H1 (cell line): Measurements from ENCODE around the gene ASIC1. TPM values are rescaled to one million over a fixed set of nuclear protein-coding genes. Genes with fewer than 3 reads are reported as not detected.
A peak's percentile ranks its signal among the peaks of the same experiment; 100 is the strongest.

ENCODE experiments used
- CTCF ChIA-PET: fragments of 300-600 bp; sonication (Branson Sonifier 250); formaldehyde crosslinking; loops from one replicate; lab custom pipeline; 2021; ENCODE audit not compliant: partially characterized antibody; lab: Charles Lee
- POLR2A ChIA-PET: fragments of 300-600 bp; sonication (Branson Sonifier 250); formaldehyde crosslinking; loops from one replicate; lab custom pipeline; 2021; ENCODE audit warnings: inconsistent platforms; ENCODE audit not compliant: partially characterized antibody; lab: Charles Lee
- DNase-seq, 2 experiments: peaks; one replicate each; pipeline versions ENCODE4 v3.0.0 to v3.0.0-alpha.2; 2010 to 2022; ENCODE audit warnings: low spot score in 2 of 2, low read depth in 1 of 2, mixed read lengths in 1 of 2
- FAIRE-seq: peaks from 2 replicates; lab custom pipeline; 2011; peaks lifted over from hg19 to GRCh38; lab: Jason Lieb, UNC
- H2AFZ ChIP-seq: 2 replicates; pipeline ENCODE4 v1.8.1; 2012; ENCODE audit warnings: low read length, inconsistent platforms
- H2AK5ac ChIP-seq: 2 replicates; pipeline ENCODE4 v1.6.1; 2013; ENCODE audit warnings: low read depth, low read length
- H2BK120ac ChIP-seq: replicated peaks from 2 replicates; pipeline ENCODE3; 2013; ENCODE audit warnings: low read depth, low read length, inconsistent platforms
- H2BK12ac ChIP-seq: 2 replicates; pipeline ENCODE4 v1.6.1; 2013; ENCODE audit warnings: low read depth, low read length
- H2BK15ac ChIP-seq: 2 replicates; pipeline ENCODE4 v1.6.1; 2013; ENCODE audit warnings: low read length
- H2BK20ac ChIP-seq: 2 replicates; pipeline ENCODE4 v1.6.1; 2013; ENCODE audit warnings: low read length
- H2BK5ac ChIP-seq: 2 replicates; pipeline ENCODE4 v1.6.1; 2013; ENCODE audit warnings: low read depth, low read length
- H3K14ac ChIP-seq: 2 replicates; pipeline ENCODE4 v1.6.1; 2013; ENCODE audit warnings: inconsistent platforms; ENCODE audit not compliant: insufficient read length
- H3K18ac ChIP-seq: 2 replicates; pipeline ENCODE4 v1.6.1; 2013; ENCODE audit warnings: low read length; ENCODE audit errors: extremely low read depth
- H3K23ac ChIP-seq: 2 replicates; pipeline ENCODE4 v1.6.1; 2013; ENCODE audit warnings: inconsistent platforms; ENCODE audit not compliant: insufficient read length
- H3K23me2 ChIP-seq: 2 replicates; pipeline ENCODE4 v1.6.1; 2013; ENCODE audit warnings: low read depth, low read length
- H3K27ac ChIP-seq: 2 replicates; pipeline ENCODE4 v1.6.1; 2011; ENCODE audit warnings: low read depth, low read length, inconsistent platforms
- H3K27me3 ChIP-seq, 4 experiments: replicated peaks in 1 of 4; 1 replicate in 1 of 4; 2 replicates in 3 of 4; pipeline versions ENCODE4 v1.6.1 to v1.8.1; 2011 to 2013; ENCODE audit warnings: low read length in 3 of 4, mild to moderate bottlenecking in 3 of 4, inconsistent platforms in 2 of 4, mixed read lengths in 2 of 4, moderate library complexity in 1 of 4; ENCODE audit not compliant: control insufficient read depth in 3 of 4, insufficient read depth in 3 of 4; ENCODE audit errors: extremely low read depth in 1 of 4
- H3K36me3 ChIP-seq, 4 experiments: 2 replicates each; pipeline versions ENCODE4 v1.6.1 to v1.8.1; 2011 to 2013; ENCODE audit warnings: mild to moderate bottlenecking in 4 of 4, low read length in 3 of 4, moderate library complexity in 2 of 4, control low read depth in 1 of 4, inconsistent platforms in 1 of 4; ENCODE audit not compliant: insufficient read depth in 4 of 4, control insufficient read depth in 2 of 4
- H3K4ac ChIP-seq: replicated peaks from 2 replicates; pipeline ENCODE3; 2013; ENCODE audit warnings: low read length, low read depth, mixed read lengths, inconsistent platforms; ENCODE audit not compliant: insufficient read length
- H3K4me1 ChIP-seq, 4 experiments: replicated peaks in 1 of 4; 1 replicate in 1 of 4; 2 replicates in 3 of 4; pipeline versions ENCODE4 v1.6.1 to v1.8.1; 2011 to 2013; ENCODE audit warnings: low read length in 3 of 4, inconsistent platforms in 2 of 4, mixed read lengths in 1 of 4; ENCODE audit not compliant: insufficient read depth in 4 of 4, control insufficient read depth in 3 of 4
- H3K4me2 ChIP-seq, 2 experiments: 2 replicates each; pipeline versions ENCODE4 v1.6.1 to v1.8.1; 2011 to 2013; ENCODE audit warnings: low read depth in 2 of 2, low read length in 2 of 2, control low read depth in 1 of 2, inconsistent platforms in 1 of 2, mild to moderate bottlenecking in 1 of 2; ENCODE audit not compliant: insufficient read depth in 1 of 2
- H3K4me3 ChIP-seq, 4 experiments: fragments of 200-600, 300-600 bp in 1 of 4; sonication (generic), shearing (Covaris generic), sonication (Bioruptor Twin) in 1 of 4; 2 replicates each; pipeline versions ENCODE4 v1.5.1 to v1.8.1; 2011 to 2016; ENCODE audit warnings: low read length in 4 of 4, low read depth in 3 of 4, control low read depth in 2 of 4, inconsistent platforms in 2 of 4, mild to moderate bottlenecking in 2 of 4, mixed read lengths in 1 of 4, moderate library complexity in 1 of 4; ENCODE audit not compliant: insufficient read depth in 2 of 4; ENCODE audit errors: extremely low read depth in 1 of 4
- H3K56ac ChIP-seq: replicated peaks from 2 replicates; pipeline ENCODE3; 2013; ENCODE audit warnings: low read depth, mild to moderate bottlenecking, mixed read lengths, low read length, inconsistent platforms; ENCODE audit not compliant: insufficient read length
- H3K79me1 ChIP-seq: 2 replicates; pipeline ENCODE4 v1.6.1; 2013; ENCODE audit warnings: low read depth, low read length, control low read depth
- H3K79me2 ChIP-seq, 2 experiments: 2 replicates each; pipeline versions ENCODE4 v1.6.1 to v1.8.1; 2012 to 2013; ENCODE audit warnings: low read length in 2 of 2, mild to moderate bottlenecking in 2 of 2, inconsistent platforms in 1 of 2; ENCODE audit not compliant: insufficient read depth in 2 of 2, control insufficient read depth in 1 of 2
- H3K9ac ChIP-seq, 4 experiments: replicated peaks in 1 of 4; 1 replicate in 1 of 4; 2 replicates in 3 of 4; pipeline versions ENCODE4 v1.6.1 to v1.8.1; 2011 to 2013; ENCODE audit warnings: low read depth in 3 of 4, low read length in 3 of 4, control low read depth in 2 of 4, mild to moderate bottlenecking in 2 of 4, moderate library complexity in 2 of 4, inconsistent platforms in 1 of 4; ENCODE audit errors: extremely low read depth in 1 of 4
- H3K9me3 ChIP-seq, 2 experiments: 2 replicates each; pipeline versions ENCODE4 v1.6.1 to v1.8.1; 2012 to 2013; ENCODE audit warnings: mild to moderate bottlenecking in 2 of 2, moderate library complexity in 2 of 2, control low read depth in 1 of 2, inconsistent platforms in 1 of 2, low read depth in 1 of 2, low read length in 1 of 2, mixed read lengths in 1 of 2; ENCODE audit not compliant: insufficient read depth in 2 of 2
- H4K20me1 ChIP-seq, 2 experiments: replicated peaks in 1 of 2; 2 replicates each; pipeline versions ENCODE3 to v1.8.1; 2011 to 2013; ENCODE audit warnings: inconsistent platforms in 2 of 2, low read length in 2 of 2, mild to moderate bottlenecking in 1 of 2; ENCODE audit not compliant: insufficient read depth in 2 of 2, control insufficient read depth in 1 of 2
- H4K5ac ChIP-seq: 2 replicates; pipeline ENCODE4 v1.6.1; 2013; ENCODE audit warnings: low read length, low read depth, mixed read lengths, inconsistent platforms; ENCODE audit not compliant: insufficient read length
- H4K8ac ChIP-seq: 2 replicates; pipeline ENCODE4 v1.8.0; 2013; ENCODE audit warnings: mild to moderate bottlenecking, moderate library complexity, low read length, inconsistent platforms; ENCODE audit not compliant: insufficient read depth; ENCODE audit errors: extremely low read depth
- H4K91ac ChIP-seq: replicated peaks from 2 replicates; pipeline ENCODE3; 2013; ENCODE audit warnings: low read length, mixed read lengths, inconsistent platforms; ENCODE audit not compliant: insufficient read length
- FOSL1 ChIP-seq: IDR thresholded peaks from 2 replicates; pipeline ENCODE4 v1.6.1; 2011; ENCODE audit warnings: mild to moderate bottlenecking, low read depth, low read length, moderate library complexity; ENCODE audit not compliant: insufficient read depth
- KDM5A ChIP-seq: fragments of 200-600 bp; IDR thresholded peaks from 2 replicates; pipeline ENCODE4 v1.7.1; 2012; ENCODE audit warnings: mild to moderate bottlenecking, low read length, inconsistent platforms, mixed read lengths
- POLR2A ChIP-seq, 2 experiments: IDR thresholded peaks; 1 replicate in 1 of 2; 2 replicates in 1 of 2; pipeline ENCODE4 v1.6.1; 2011; ENCODE audit warnings: low read depth in 2 of 2, low read length in 2 of 2, mild to moderate bottlenecking in 2 of 2; ENCODE audit errors: control extremely low read depth in 1 of 2
- RAD21 ChIP-seq, 2 experiments: IDR thresholded peaks in 1 of 2; conservative IDR thresholded peaks in 1 of 2; 2 replicates each; pipeline ENCODE4 v1.6.1; 2011; ENCODE audit warnings: low read depth in 2 of 2, low read length in 2 of 2, improper control_type of control experiment in 1 of 2, inconsistent platforms in 1 of 2, mild to moderate bottlenecking in 1 of 2, moderate library complexity in 1 of 2
- SP1 ChIP-seq: IDR thresholded peaks from 2 replicates; pipeline ENCODE4 v1.6.1; 2011; ENCODE audit warnings: low read depth, low read length
- TBP ChIP-seq: IDR thresholded peaks from 2 replicates; pipeline ENCODE4 v1.6.1; 2011; ENCODE audit warnings: low read depth, low read length, improper control_type of control experiment
- WGBS, 2 experiments: shearing (Covaris generic) in 1 of 2; methylation state at CpG; one replicate each; pipeline versions ENCODE4 v1.1.6 to v1.1.7; 2013 to 2015; ENCODE audit warnings: low lambda C conversion rate in 2 of 2, mixed read lengths in 2 of 2, inconsistent platforms in 1 of 2, low coverage in 1 of 2, missing lambda C conversion rate in 1 of 2; ENCODE audit not compliant: insufficient replicate concordance in 2 of 2, insufficient coverage in 1 of 2, insufficient read length in 1 of 2; ENCODE audit errors: extremely low coverage in 1 of 2, missing lambda C conversion rate in 1 of 2; 5-methylcytosine and 5-hydroxymethylcytosine counted together
- polyA plus RNA-seq, 7 experiments: library from polyadenylated mRNA; depleted of rRNA in 3 of 7; stranded (reverse) in 5 of 7; unstranded in 2 of 7; fragments of >200 nt in 5 of 7; fragments of 200-250 nt in 2 of 7; gene quantifications; 1 replicate in 5 of 7; 2 replicates in 1 of 7; 4 replicates in 1 of 7; pipeline versions ENCODE4 v1.2.1 to v1.2.3, GENCODE V29; 2011 to 2013; ENCODE audit warnings: missing spikeins in 2 of 7, mixed read lengths in 2 of 7
- total RNA-seq: library from RNA; stranded (reverse); fragmentation: NEBNext Ultra II Directional; extraction: Animal tissue kit (Norgen Biotek cat#: 25700); gene quantifications from 2 replicates; pipeline ENCODE4 v1.2.1, GENCODE V29; 2021
- TF ChIP-seq, protein P1 (sequence below), 3 experiments: IDR thresholded peaks; 1 replicate in 2 of 3; 2 replicates in 1 of 3; pipeline versions ENCODE4 v1.5.1 to v1.6.1; 2011; ENCODE audit warnings: low read length in 3 of 3, mild to moderate bottlenecking in 3 of 3, inconsistent platforms in 2 of 3, low read depth in 1 of 3, moderate library complexity in 1 of 3; ENCODE audit not compliant: insufficient read depth in 1 of 3; ENCODE audit errors: control extremely low read depth in 1 of 3

Gene ASIC1
- total and polyA plus RNA-seq, 2 of the 8 experiments (the other 6 are each of a cell fraction or from before 2014, with no cell fraction given) = 2.4 to 4.4 TPM

DNA sequence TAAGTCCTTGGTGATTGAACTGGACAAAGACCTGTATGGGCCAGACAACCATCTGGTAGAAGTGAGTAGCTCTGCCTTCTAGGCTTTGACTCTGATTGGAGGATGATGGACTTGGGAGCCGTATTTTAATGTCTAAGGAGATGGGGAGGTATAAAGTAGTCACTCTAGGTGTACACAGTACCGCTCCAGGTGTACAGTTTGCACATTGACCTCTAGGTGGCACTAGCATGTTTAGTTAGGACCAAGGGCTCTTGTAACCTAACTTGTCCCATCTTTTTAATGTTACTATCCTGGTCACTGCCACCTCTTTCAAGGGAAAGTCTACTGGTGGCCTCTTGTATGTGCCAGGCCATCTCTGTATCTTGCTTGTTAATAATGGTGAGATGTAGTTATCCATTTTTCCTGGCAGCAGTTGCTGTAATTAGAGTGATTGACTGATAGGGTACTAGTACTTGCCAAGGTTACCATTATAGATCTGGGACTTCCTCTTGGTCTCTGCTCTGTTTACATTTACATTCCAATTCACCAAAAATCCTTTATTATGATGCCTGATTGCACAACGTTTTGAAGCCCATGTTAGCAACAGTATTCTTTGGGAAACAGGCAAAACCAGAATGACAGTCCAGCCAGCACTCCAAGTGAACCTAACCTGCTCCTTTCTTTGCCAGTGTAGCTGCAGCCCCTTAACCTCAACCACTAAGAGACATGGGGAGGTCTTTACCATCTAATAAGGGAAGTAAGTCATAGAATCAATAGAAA, 31.4 kb downstream of the ASIC1 start:
- H4K8ac ChIP-seq = no peak overlapping the region
- no peak overlapping the region for H2BK20ac ChIP-seq
- H3K79me2 ChIP-seq = peaks cover 0 to 22% of the 10 kb centered on the region in 2 experiments; a peak in 3 of 4 replicates
- no peak overlapping the region for H3K14ac ChIP-seq
- POLR2A ChIA-PET = interaction anchor here (0.6 to 25.0 kb wide), 3 partner anchors 14 to 91 kb away, joined by 3 to 457 read pairs (median 3); partner anchors contain the start of genes COX14 and GPD1
- H2BK5ac ChIP-seq = no peak overlapping the region
- peaks cover 0 to 5% (median 1%) of the 10 kb centered on the region in 4 experiments; a peak in 2 of 7 replicates for H3K4me1 ChIP-seq
- H3K4me2 ChIP-seq = no peak overlapping the region
- H2AK5ac ChIP-seq = no peak overlapping the region
- CTCF ChIA-PET = interaction anchor here (0.5 to 27.3 kb wide), 25 partner anchors 10 to 730 kb away, joined by 3 to 625 read pairs (median 4); partner anchors contain the start of genes CERS5, COX14 and GPD1
- H3K18ac ChIP-seq = no peak overlapping the region
- H3K27me3 ChIP-seq = no peaks in the 10 kb centered on the region
- H3K9ac ChIP-seq = no peak overlapping the region
- H2BK120ac ChIP-seq = no peak overlapping the region
- H2AFZ ChIP-seq = no peak overlapping the region
- DNase-seq (no peak), FAIRE-seq (peak; percentile 60)
- no peak overlapping the region for H3K56ac ChIP-seq
- no peak overlapping the region for H3K4ac ChIP-seq
- peaks cover 9% of the 10 kb centered on the region for H3K23me2 ChIP-seq
- no peak overlapping the region for H3K4me3 ChIP-seq
- H2BK12ac ChIP-seq = no peak overlapping the region
- no peak overlapping the region for H4K91ac ChIP-seq
- no peak overlapping the region for H4K5ac ChIP-seq
- H3K27ac ChIP-seq = no peak overlapping the region
- no peak overlapping the region for H2BK15ac ChIP-seq
- H3K9me3 ChIP-seq = no peaks in the 10 kb centered on the region
- no peak overlapping the region for H3K23ac ChIP-seq
- peaks cover 7 to 16% of the 10 kb centered on the region in 2 experiments for H4K20me1 ChIP-seq
- H3K79me1 ChIP-seq = no peaks in the 10 kb centered on the region; the same call in 1 of the 2 replicates
- peaks cover 44 to 69% (median 64%) of the 10 kb centered on the region in 4 experiments for H3K36me3 ChIP-seq
- WGBS, 2 experiments = 68% methylated on average over 3 of the region's 3 CpGs; no CpG with 5 or more reads in 1 of the 2 experiments
- TF ChIP-seq FOSL1 (no peak), RAD21 (IDR thresholded peaks at IDR 0.05 in 1 of 2, conservative IDR thresholded peaks at IDR 0.05 in 1 of 2; ENCODE audit: low read depth in 2 of 2, low read length in 2 of 2) (peak; percentile 54 to 55), SP1 (no peak), TBP (no peak), POLR2A (IDR thresholded peaks at IDR 0.05; ENCODE audit: control extremely low read depth in 1 of 2, low read depth in 2 of 2, low read length in 2 of 2) (0 out of 3 replicates have a peak, but pooled peaks of 1 of the 2 experiments have one; percentile 16), KDM5A (no peak)
- TF ChIP-seq, protein P1, sequence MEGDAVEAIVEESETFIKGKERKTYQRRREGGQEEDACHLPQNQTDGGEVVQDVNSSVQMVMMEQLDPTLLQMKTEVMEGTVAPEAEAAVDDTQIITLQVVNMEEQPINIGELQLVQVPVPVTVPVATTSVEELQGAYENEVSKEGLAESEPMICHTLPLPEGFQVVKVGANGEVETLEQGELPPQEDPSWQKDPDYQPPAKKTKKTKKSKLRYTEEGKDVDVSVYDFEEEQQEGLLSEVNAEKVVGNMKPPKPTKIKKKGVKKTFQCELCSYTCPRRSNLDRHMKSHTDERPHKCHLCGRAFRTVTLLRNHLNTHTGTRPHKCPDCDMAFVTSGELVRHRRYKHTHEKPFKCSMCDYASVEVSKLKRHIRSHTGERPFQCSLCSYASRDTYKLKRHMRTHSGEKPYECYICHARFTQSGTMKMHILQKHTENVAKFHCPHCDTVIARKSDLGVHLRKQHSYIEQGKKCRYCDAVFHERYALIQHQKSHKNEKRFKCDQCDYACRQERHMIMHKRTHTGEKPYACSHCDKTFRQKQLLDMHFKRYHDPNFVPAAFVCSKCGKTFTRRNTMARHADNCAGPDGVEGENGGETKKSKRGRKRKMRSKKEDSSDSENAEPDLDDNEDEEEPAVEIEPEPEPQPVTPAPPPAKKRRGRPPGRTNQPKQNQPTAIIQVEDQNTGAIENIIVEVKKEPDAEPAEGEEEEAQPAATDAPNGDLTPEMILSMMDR (IDR thresholded peaks at IDR 0.05; ENCODE audit: control extremely low read depth in 1 of 3, insufficient read depth in 1 of 3, low read depth in 1 of 3, low read length in 3 of 3) = peak in 2 of 3 experiments; percentile 54 to 78; a peak in 2 of 4 replicates
